Inferior parietal cortex (tissue), 1 donor: ENCODE data around the gene SEMA5B.
A peak's percentile ranks its signal among the peaks of the same experiment; 100 is the strongest.

Experiments
- DNase-seq: peaks from one replicate; pipeline ENCODE4 v3.0.0-alpha.2; 2016; ENCODE audit errors: extremely low spot score

Gene SEMA5B

GRCh38 chr3:122944671-122945161 is 82.8 kb downstream of the SEMA5B start:
- DNase-seq = no peak

- no peak for DNase-seq
Observed at GRCh38 chr3:122943828-122944190, 83.8 kb downstream of the SEMA5B start.

GRCh38 chr3:122942937-122943827 is 84.4 kb downstream of the SEMA5B start:
- DNase-seq = peak; percentile 61

- DNase-seq = no peak
Observed at GRCh38 chr3:122942239-122942638, 85.3 kb downstream of the SEMA5B start.

GRCh38 chr3:122941228-122942206 is 86.0 kb downstream of the SEMA5B start:
- DNase-seq = no peak

- no peak for DNase-seq
Observed at GRCh38 chr3:122940628-122941086, 86.9 kb downstream of the SEMA5B start.

- no peak for DNase-seq
Observed at GRCh38 chr3:122938783-122939425, 88.7 kb downstream of the SEMA5B start.

GRCh38 chr3:122937745-122938144 is 89.8 kb downstream of the SEMA5B start:
- no peak for DNase-seq

GRCh38 chr3:122936986-122937385 is 90.6 kb downstream of the SEMA5B start:
- DNase-seq = no peak

- DNase-seq = peak; percentile 15
Observed at GRCh38 chr3:122936335-122936734, 91.2 kb downstream of the SEMA5B start.

GRCh38 chr3:122934251-122934650 is 93.3 kb downstream of the SEMA5B start:
- DNase-seq = no peak

- DNase-seq = no peak
Observed at GRCh38 chr3:122932251-122932967, 95.2 kb downstream of the SEMA5B start.

GRCh38 chr3:122931636-122932035 is 95.9 kb downstream of the SEMA5B start:
- no peak for DNase-seq

- DNase-seq = no peak
Observed at GRCh38 chr3:122930063-122930997, 97.2 kb downstream of the SEMA5B start.

GRCh38 chr3:122929188-122930062 is 98.1 kb downstream of the SEMA5B start:
- no peak for DNase-seq

- DNase-seq = no peak
Observed at GRCh38 chr3:122928396-122929187, 99.0 kb downstream of the SEMA5B start.

- DNase-seq = no peak
Observed at GRCh38 chr3:122927726-122928125, 99.8 kb downstream of the SEMA5B start.

GRCh38 chr3:122926811-122927210 is 100.8 kb downstream of the SEMA5B start:
- DNase-seq = no peak
